HCT116 (cell line): ENCODE results near the gene EXOC6B. TPM values are rescaled to one million over a fixed set of nuclear protein-coding genes. Genes with fewer than 3 reads are reported as not detected.

Experiments used
- ATAC-seq: fragments of 200-7000 bp; cut with Tn5 transposase; 2 replicates; pipeline ENCODE4 v1.9.1; 2020; ENCODE audit warnings: mild to moderate bottlenecking, moderate library complexity
- BruUV-seq: library from RNA; stranded (reverse); fragments of 400-500 nt; replicated peaks from 2 replicates; lab custom pipeline; 2021; lab: Mats Ljungman, UMichigan
- CTCF ChIA-PET: fragments of 300-600 bp; sonication (Branson Sonifier 250); formaldehyde crosslinking; loops from one replicate; lab custom pipeline; 2021; ENCODE audit warnings: antibody characterized with exemption; lab: Charles Lee
- POLR2A ChIA-PET: fragments of 300-600, 350-600 bp; sonication (Branson Sonifier 250); formaldehyde crosslinking; loops from one replicate; lab custom pipeline; 2021; ENCODE audit warnings: antibody characterized with exemption; lab: Charles Lee
- RAD21 ChIA-PET, 2 experiments: fragments of 300-600 bp; sonication (Branson Sonifier 250); formaldehyde crosslinking; loops; one replicate each; lab custom pipeline; 2023; ENCODE audit warnings: low total read pairs in 2 of 2; ENCODE audit not compliant: uncharacterized antibody in 2 of 2, unreplicated experiment in 2 of 2, low non-redundant PET in 1 of 2; lab: Charles Lee
- DNase-seq: peaks from one replicate; pipeline ENCODE4 v3.0.0-alpha.2; 2010; ENCODE audit warnings: low read depth, low spot score
- H2AFZ ChIP-seq: fragments of 200-600 bp; shearing (Covaris generic), sonication (generic); 2 replicates; pipeline ENCODE4 v1.6.1; 2017; ENCODE audit warnings: low read depth, mixed run types, mixed read lengths, antibody characterized with exemption, low read length; ENCODE audit not compliant: poor library complexity, severe bottlenecking
- H3K27ac ChIP-seq: 2 replicates; pipeline ENCODE4 v1.5.1; 2012; ENCODE audit warnings: low read depth, low read length
- H3K27me3 ChIP-seq: fragments of 200-600 bp; sonication (generic); 2 replicates; pipeline ENCODE4 v1.6.1; 2016; ENCODE audit warnings: mixed run types, low read length, mixed read lengths; ENCODE audit not compliant: insufficient read depth
- H3K36me3 ChIP-seq, 2 experiments: fragments of 200-500 bp in 1 of 2; fragments of 200-600 bp in 1 of 2; sonication (Bioruptor generic) in 1 of 2; sonication (generic) in 1 of 2; 2 replicates each; pipeline versions ENCODE4 v1.5.1 to v1.6.1; 2014 to 2016; ENCODE audit warnings: low read length in 2 of 2, inconsistent platforms in 1 of 2, mixed read lengths in 1 of 2, mixed run types in 1 of 2; ENCODE audit not compliant: insufficient read depth in 2 of 2, control insufficient read depth in 1 of 2
- H3K4me1 ChIP-seq, 2 experiments: fragments of 200-600 bp in 1 of 2; sonication (generic) in 1 of 2; 2 replicates each; pipeline versions ENCODE4 v1.5.1 to v1.6.1; 2012 to 2017; ENCODE audit warnings: low read length in 2 of 2, inconsistent platforms in 1 of 2, mild to moderate bottlenecking in 1 of 2, mixed read lengths in 1 of 2, mixed run types in 1 of 2, moderate library complexity in 1 of 2; ENCODE audit not compliant: insufficient read depth in 2 of 2, control insufficient read depth in 1 of 2
- H3K4me2 ChIP-seq: fragments of 200-600 bp; sonication (generic); 2 replicates; pipeline ENCODE4 v1.6.1; 2017; ENCODE audit warnings: mixed run types, low read length, mixed read lengths
- H3K4me3 ChIP-seq, 2 experiments: fragments of 200-600 bp in 1 of 2; sonication (generic) in 1 of 2; replicated peaks in 1 of 2; 2 replicates each; pipeline ENCODE4 v1.5.1; 2011 to 2016; ENCODE audit warnings: low read length in 2 of 2, control low read depth in 1 of 2, low read depth in 1 of 2, mild to moderate bottlenecking in 1 of 2, mixed read lengths in 1 of 2, mixed run types in 1 of 2
- H3K79me2 ChIP-seq: fragments of 200-600 bp; sonication (generic); 2 replicates; pipeline ENCODE4 v1.6.1; 2017; ENCODE audit warnings: mild to moderate bottlenecking, mixed run types, low read length, moderate library complexity, mixed read lengths; ENCODE audit not compliant: insufficient read depth
- H3K9ac ChIP-seq: fragments of 200-600 bp; sonication (generic); 2 replicates; pipeline ENCODE4 v1.6.1; 2016; ENCODE audit warnings: low read length, mixed read lengths
- H3K9me2 ChIP-seq: fragments of 200-600 bp; sonication (generic), shearing (Covaris generic); 2 replicates; pipeline ENCODE4 v1.6.1; 2017; ENCODE audit warnings: mixed run types, mild to moderate bottlenecking, moderate library complexity; ENCODE audit not compliant: insufficient read depth
- H3K9me3 ChIP-seq, 2 experiments: fragments of 200-500 bp in 1 of 2; fragments of 200-600 bp in 1 of 2; sonication (Bioruptor generic) in 1 of 2; sonication (generic) in 1 of 2; 2 replicates each; pipeline ENCODE4 v1.6.1; 2014 to 2017; ENCODE audit warnings: low read length in 2 of 2, mixed read lengths in 2 of 2, inconsistent platforms in 1 of 2, low read depth in 1 of 2, mild to moderate bottlenecking in 1 of 2, mixed run types in 1 of 2, moderate library complexity in 1 of 2; ENCODE audit not compliant: control insufficient read depth in 1 of 2, insufficient read depth in 1 of 2
- H4K20me1 ChIP-seq: fragments of 200-600 bp; sonication (generic), shearing (Covaris generic); 2 replicates; pipeline ENCODE4 v1.6.1; 2017; ENCODE audit warnings: mixed run types, mild to moderate bottlenecking, moderate library complexity; ENCODE audit not compliant: insufficient read depth
- ELF1 ChIP-seq: IDR thresholded peaks from 2 replicates; pipeline ENCODE4 v1.6.1; 2012; ENCODE audit warnings: low read depth, borderline replicate concordance
- JUND ChIP-seq: IDR thresholded peaks from 2 replicates; pipeline ENCODE4 v1.6.1; 2012
- MAX ChIP-seq: IDR thresholded peaks from 2 replicates; pipeline ENCODE4 v1.6.1; 2012
- SIN3A ChIP-seq: IDR thresholded peaks from 2 replicates; pipeline ENCODE4 v1.6.1; 2012; ENCODE audit warnings: low read depth
- ZFX ChIP-seq: fragments of 450-650 bp; IDR thresholded peaks from 2 replicates; pipeline ENCODE4 v1.6.1; 2017
- ZNF274 ChIP-seq: fragments of 200-500 bp; sonication (Bioruptor generic); IDR thresholded peaks from 2 replicates; pipeline ENCODE4 v1.6.1; 2014; ENCODE audit warnings: mild to moderate bottlenecking, low read depth, low read length, inconsistent platforms
- intact Hi-C: fragments of 100-400 bp; cut with micrococcal nuclease; formaldehyde crosslinking; loops from 2 replicates; pipeline ENCODE4 v1.10.0; 2022
- total RNA-seq: library from RNA; stranded (reverse); gene quantifications from one replicate; pipeline ENCODE4 v1.2.1, GENCODE V29; 2021; ENCODE audit not compliant: unreplicated experiment
- TF ChIP-seq, protein P1 (sequence below): IDR thresholded peaks from 2 replicates; pipeline ENCODE4 v1.6.1; 2011; ENCODE audit warnings: mild to moderate bottlenecking, low read length, moderate library complexity; ENCODE audit not compliant: insufficient replicate concordance; ENCODE audit errors: extremely low read depth

Gene EXOC6B
- total RNA-seq, 1 experiment from 2014 or later: 25.4 TPM

- H3K4me1 ChIP-seq: no peaks in the 10 kb centered on the region
- no peak overlapping the region for H3K4me2 ChIP-seq
- H3K27ac ChIP-seq: no peak overlapping the region
- DNase-seq (no peak), ATAC-seq (no peak)
- no peaks in the 10 kb centered on the region for H3K36me3 ChIP-seq
- H3K9me3 ChIP-seq: no peaks in the 10 kb centered on the region
- no peak overlapping the region for H2AFZ ChIP-seq
- no peaks in the 10 kb centered on the region for H3K27me3 ChIP-seq
- ChIA-PET POLR2A (no interaction called here), RAD21 (no interaction called here), CTCF (no interaction called here)
- TF ChIP-seq, protein P1, sequence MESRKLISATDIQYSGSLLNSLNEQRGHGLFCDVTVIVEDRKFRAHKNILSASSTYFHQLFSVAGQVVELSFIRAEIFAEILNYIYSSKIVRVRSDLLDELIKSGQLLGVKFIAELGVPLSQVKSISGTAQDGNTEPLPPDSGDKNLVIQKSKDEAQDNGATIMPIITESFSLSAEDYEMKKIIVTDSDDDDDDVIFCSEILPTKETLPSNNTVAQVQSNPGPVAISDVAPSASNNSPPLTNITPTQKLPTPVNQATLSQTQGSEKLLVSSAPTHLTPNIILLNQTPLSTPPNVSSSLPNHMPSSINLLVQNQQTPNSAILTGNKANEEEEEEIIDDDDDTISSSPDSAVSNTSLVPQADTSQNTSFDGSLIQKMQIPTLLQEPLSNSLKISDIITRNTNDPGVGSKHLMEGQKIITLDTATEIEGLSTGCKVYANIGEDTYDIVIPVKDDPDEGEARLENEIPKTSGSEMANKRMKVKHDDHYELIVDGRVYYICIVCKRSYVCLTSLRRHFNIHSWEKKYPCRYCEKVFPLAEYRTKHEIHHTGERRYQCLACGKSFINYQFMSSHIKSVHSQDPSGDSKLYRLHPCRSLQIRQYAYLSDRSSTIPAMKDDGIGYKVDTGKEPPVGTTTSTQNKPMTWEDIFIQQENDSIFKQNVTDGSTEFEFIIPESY: no peak
- TF ChIP-seq JUND: no peak
- TF ChIP-seq MAX: no peak
- TF ChIP-seq ZFX: no peak
- no peak for TF ChIP-seq ELF1
- no peak for TF ChIP-seq ZNF274
- no peak for TF ChIP-seq SIN3A
- H3K79me2 ChIP-seq: no peaks in the 10 kb centered on the region
- no peaks in the 10 kb centered on the region for H3K9me2 ChIP-seq
- no peak overlapping the region for H3K4me3 ChIP-seq
- no peak overlapping the region for H3K9ac ChIP-seq
- BruUV-seq: no TSS peak
- H4K20me1 ChIP-seq: no peaks in the 10 kb centered on the region
- intact Hi-C loops: no loop called here
These were observed 667.7 kb downstream of the EXOC6B start for GRCh38 chr2:72157871-72158771.
